ENCODE data around the gene KCNH5. TPM values are rescaled to one million over a fixed set of nuclear protein-coding genes. Genes with fewer than 3 reads are reported as not detected.

The KCNH5 gene
- polyA plus RNA-seq, 1 donor = 0.23 TPM

GRCh38 chr14:62674563-62675237 is 370.6 kb downstream of the KCNH5 start:
- DNase-seq = no peak

- no peak for DNase-seq
Observed at GRCh38 chr14:62673014-62673755, 372.1 kb downstream of the KCNH5 start.

GRCh38 chr14:62670526-62670925 is 374.7 kb downstream of the KCNH5 start:
- no peak for DNase-seq

- DNase-seq = no peak
Observed at GRCh38 chr14:62667421-62667914, 377.8 kb downstream of the KCNH5 start.

- no peak for DNase-seq
Observed at GRCh38 chr14:62665286-62665685, 380.0 kb downstream of the KCNH5 start.

- DNase-seq = no peak
Observed at GRCh38 chr14:62663456-62663821, 381.8 kb downstream of the KCNH5 start.

- DNase-seq = no peak
Observed at GRCh38 chr14:62662811-62663455, 382.3 kb downstream of the KCNH5 start.

- DNase-seq = no peak
Observed at GRCh38 chr14:62661818-62662217, 383.4 kb downstream of the KCNH5 start.

- DNase-seq = no peak
Observed at GRCh38 chr14:62658631-62659030, 386.6 kb downstream of the KCNH5 start.

- DNase-seq = no peak
Observed at GRCh38 chr14:62657376-62657775, 387.9 kb downstream of the KCNH5 start.

GRCh38 chr14:62655166-62655565 is 390.1 kb downstream of the KCNH5 start:
- no peak for DNase-seq

- DNase-seq = no peak
Observed at GRCh38 chr14:62654641-62655040, 390.6 kb downstream of the KCNH5 start.

Other genes with a start within 250 kb of the KCNH5 start
- 21.8 TPM for gene RHOJ, start 159.0 kb upstream of the KCNH5 start, polyA plus RNA-seq (ENCODE audit: insufficient read length)

Measured in left kidney (tissue), 2 donors.